Trophoblast cell (in vitro differentiated cells and primary cell): ENCODE data around the gene LIF.
"Not testable (repeated sequence)": the region's sequence is repeated elsewhere in the genome, so short reads cannot be mapped to it uniquely, and the experiment has no call there.

Source experiments
- DNase-seq, 2 donors: peaks; one replicate each; pipeline ENCODE4 v3.0.0-alpha.2; 2016
- H2AFZ ChIP-seq: 2 replicates; pipeline ENCODE4 v1.6.1; 2013; ENCODE audit warnings: low read length, moderate library complexity, mild to moderate bottlenecking; ENCODE audit not compliant: insufficient read depth, poor library complexity
- H2AK5ac ChIP-seq: 2 replicates; pipeline ENCODE4 v1.6.1; 2013; ENCODE audit warnings: mild to moderate bottlenecking, low read length
- H2BK120ac ChIP-seq: 2 replicates; pipeline ENCODE4 v1.6.1; 2013; ENCODE audit warnings: low read length, mild to moderate bottlenecking, moderate library complexity; ENCODE audit not compliant: insufficient read depth, poor library complexity
- H2BK12ac ChIP-seq: 2 replicates; pipeline ENCODE4 v1.6.1; 2013; ENCODE audit warnings: mild to moderate bottlenecking, low read length, moderate library complexity
- H2BK5ac ChIP-seq: 2 replicates; pipeline ENCODE4 v1.6.1; 2013; ENCODE audit warnings: low read length, low read depth, moderate library complexity, mild to moderate bottlenecking; ENCODE audit not compliant: poor library complexity
- H3K14ac ChIP-seq: 2 replicates; pipeline ENCODE4 v1.6.1; 2013; ENCODE audit warnings: mild to moderate bottlenecking, low read length
- H3K18ac ChIP-seq: 2 replicates; pipeline ENCODE4 v1.6.1; 2013; ENCODE audit warnings: mild to moderate bottlenecking, low read length
- H3K23ac ChIP-seq: 2 replicates; pipeline ENCODE4 v1.6.1; 2013; ENCODE audit warnings: low read length
- H3K27ac ChIP-seq: 2 replicates; pipeline ENCODE4 v1.5.1; 2013; ENCODE audit warnings: low read depth, mild to moderate bottlenecking, inconsistent platforms, low read length, moderate library complexity
- H3K27me3 ChIP-seq: 2 replicates; pipeline ENCODE4 v1.6.1; 2013; ENCODE audit warnings: inconsistent platforms, mild to moderate bottlenecking, low read length, moderate library complexity; ENCODE audit not compliant: insufficient read depth
- H3K36me3 ChIP-seq, 2 experiments: 1 replicate in 1 of 2; 2 replicates in 1 of 2; pipeline ENCODE4 v1.6.1; 2013; ENCODE audit warnings: low read length in 2 of 2, mild to moderate bottlenecking in 2 of 2, moderate library complexity in 1 of 2; ENCODE audit not compliant: insufficient read depth in 2 of 2, control insufficient read depth in 1 of 2
- H3K4ac ChIP-seq: 2 replicates; pipeline ENCODE4 v1.6.1; 2013; ENCODE audit warnings: low read depth, mild to moderate bottlenecking, low read length, moderate library complexity
- H3K4me1 ChIP-seq, 2 experiments: 1 replicate in 1 of 2; 2 replicates in 1 of 2; pipeline ENCODE4 v1.6.1; 2013; ENCODE audit warnings: low read length in 2 of 2, mild to moderate bottlenecking in 2 of 2, moderate library complexity in 1 of 2; ENCODE audit not compliant: insufficient read depth in 2 of 2, control insufficient read depth in 1 of 2
- H3K4me2 ChIP-seq: 2 replicates; pipeline ENCODE4 v1.6.1; 2013; ENCODE audit warnings: inconsistent platforms, mild to moderate bottlenecking, low read length, moderate library complexity
- H3K4me3 ChIP-seq: 2 replicates; pipeline ENCODE4 v1.5.1; 2013; ENCODE audit warnings: mild to moderate bottlenecking, low read depth, low read length, inconsistent platforms
- H3K79me1 ChIP-seq: one replicate; pipeline ENCODE4 v1.6.1; 2013; ENCODE audit warnings: low read length
- H3K79me2 ChIP-seq: 2 replicates; pipeline ENCODE4 v1.6.1; 2013; ENCODE audit warnings: low read length, mild to moderate bottlenecking; ENCODE audit not compliant: control insufficient read depth, insufficient read depth, poor library complexity
- H3K9ac ChIP-seq: 2 replicates; pipeline ENCODE4 v1.6.1; 2013; ENCODE audit warnings: mild to moderate bottlenecking, low read length
- H3K9me3 ChIP-seq: 2 replicates; pipeline ENCODE4 v1.6.1; 2013; ENCODE audit warnings: low read depth, mild to moderate bottlenecking, control low read depth, inconsistent platforms, low read length; ENCODE audit not compliant: insufficient read depth
- H4K12ac ChIP-seq: 2 replicates; pipeline ENCODE4 v1.6.1; 2013; ENCODE audit warnings: low read depth, mild to moderate bottlenecking, low read length, moderate library complexity
- H4K8ac ChIP-seq: 2 replicates; pipeline ENCODE4 v1.6.1; 2013; ENCODE audit warnings: low read depth, mild to moderate bottlenecking, low read length, moderate library complexity
- H4K91ac ChIP-seq: one replicate; pipeline ENCODE4 v1.6.1; 2013; ENCODE audit warnings: low read depth, mild to moderate bottlenecking, low read length, moderate library complexity
- WGBS: extraction: QIAGEN DNeasy Blood & Tissue Kit; methylation state at CpG from one replicate; pipeline ENCODE4 v1.1.7; 2013; ENCODE audit warnings: missing lambda C conversion rate; ENCODE audit not compliant: insufficient read length, insufficient coverage; ENCODE audit errors: extremely low coverage; 5-methylcytosine and 5-hydroxymethylcytosine counted together

The LIF gene

DNA sequence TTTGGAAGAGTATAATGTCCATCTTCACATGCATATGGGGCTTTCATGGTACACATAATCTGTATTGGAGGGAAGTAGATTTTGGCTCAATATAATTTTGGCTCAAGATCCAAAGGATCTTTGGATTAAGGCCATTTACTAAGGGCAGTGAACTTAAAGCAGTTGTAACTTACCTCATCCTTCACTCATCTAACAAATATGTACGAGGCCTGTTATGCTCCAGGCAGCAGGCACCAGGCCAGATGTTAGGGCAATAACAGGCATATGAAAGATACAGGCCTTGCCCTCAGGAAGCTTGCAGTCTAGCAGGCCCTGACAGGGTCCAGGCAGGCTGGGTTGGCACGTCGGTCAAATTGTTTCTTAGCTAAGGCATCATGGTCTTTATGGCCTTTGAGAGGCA lies 44.6 kb downstream of the LIF start:
- no peak overlapping the region for H4K8ac ChIP-seq
- H3K27ac ChIP-seq, result no peak overlapping the region
- H3K23ac ChIP-seq, result no peak overlapping the region
- WGBS, result no CpG with 5 or more reads among the region's 3 CpGs
- H2BK5ac ChIP-seq, result no peak overlapping the region
- H2AFZ ChIP-seq, result no peak overlapping the region
- no peaks in the 10 kb centered on the region for H3K27me3 ChIP-seq
- H3K18ac ChIP-seq, result no peak overlapping the region
- H3K4me2 ChIP-seq, result no peak overlapping the region
- no peaks in the 10 kb centered on the region for H3K9me3 ChIP-seq
- no peak overlapping the region for H3K14ac ChIP-seq
- H4K12ac ChIP-seq, result no peak overlapping the region
- H3K4me1 ChIP-seq, result peaks cover 0 to under 1% of the 10 kb centered on the region in 2 experiments
- no peak overlapping the region for H3K9ac ChIP-seq
- H2BK120ac ChIP-seq, result no peak overlapping the region
- H3K79me2 ChIP-seq, result no peaks in the 10 kb centered on the region
- DNase-seq, result no peak
- H3K79me1 ChIP-seq, result no peaks in the 10 kb centered on the region
- no peak overlapping the region for H3K4ac ChIP-seq
- H2AK5ac ChIP-seq, result no peak overlapping the region
- H4K91ac ChIP-seq, result no peak overlapping the region
- H3K36me3 ChIP-seq, result no peaks in the 10 kb centered on the region
- H3K4me3 ChIP-seq, result no peak overlapping the region
- H2BK12ac ChIP-seq, result no peak overlapping the region

DNA sequence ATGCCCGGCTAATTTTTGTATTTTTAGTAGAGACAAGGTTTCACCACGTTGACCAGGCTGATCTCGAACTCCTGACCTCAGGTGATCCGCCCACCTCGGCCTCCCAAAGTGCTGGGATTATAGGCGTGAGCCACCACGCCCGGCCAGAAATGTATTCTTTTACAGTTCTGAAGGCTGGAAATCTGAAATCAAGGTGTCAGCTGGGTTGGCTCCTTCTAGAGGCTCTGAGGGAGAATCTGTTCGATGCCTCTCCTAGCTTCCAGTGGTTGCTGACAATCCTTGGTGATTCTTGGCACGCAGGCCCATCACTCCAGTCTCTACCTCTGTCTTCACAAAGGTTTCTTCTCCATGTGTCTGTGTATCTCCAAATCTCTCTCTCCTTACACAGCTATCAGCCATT lies 45.7 kb downstream of the LIF start:
- not testable (repeated sequence) for H3K79me1 ChIP-seq

DNA sequence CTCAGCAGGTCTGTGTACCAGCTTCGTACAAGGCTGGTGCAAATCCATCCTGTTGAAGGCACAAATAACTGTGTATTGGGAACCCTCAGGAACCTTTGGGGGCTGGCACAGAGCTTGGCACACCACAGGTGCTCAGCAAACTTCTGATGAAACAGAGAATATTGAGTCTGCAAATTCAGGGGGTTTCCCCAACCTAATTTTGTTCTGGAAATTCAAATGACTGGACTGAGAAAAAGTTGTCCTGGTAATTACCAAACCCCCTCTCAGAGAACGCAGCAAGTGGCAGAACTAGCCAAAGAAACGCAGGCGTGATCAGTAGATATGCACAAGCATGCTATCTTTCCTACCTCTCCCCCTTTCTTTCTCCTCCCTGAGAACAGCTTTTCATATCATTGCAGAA lies 47.6 kb downstream of the LIF start:
- H3K27ac ChIP-seq, result no peak overlapping the region
- H2BK5ac ChIP-seq, result no peak overlapping the region
- WGBS, result no CpG with 5 or more reads among the region's 4 CpGs
- H3K36me3 ChIP-seq, result no peaks in the 10 kb centered on the region
- no peak overlapping the region for H2BK12ac ChIP-seq
- no peak overlapping the region for H3K14ac ChIP-seq
- H3K79me2 ChIP-seq, result no peaks in the 10 kb centered on the region
- no peak overlapping the region for H2AFZ ChIP-seq
- no peak overlapping the region for H3K4me2 ChIP-seq
- H3K9ac ChIP-seq, result no peak overlapping the region
- H3K79me1 ChIP-seq, result no peaks in the 10 kb centered on the region
- peaks cover 7 to 15% of the 10 kb centered on the region in 2 experiments for H3K4me1 ChIP-seq
- no peaks in the 10 kb centered on the region for H3K9me3 ChIP-seq
- no peak overlapping the region for H2AK5ac ChIP-seq
- DNase-seq, result no peak
- no peaks in the 10 kb centered on the region for H3K27me3 ChIP-seq
- no peak overlapping the region for H2BK120ac ChIP-seq
- no peak overlapping the region for H4K91ac ChIP-seq
- no peak overlapping the region for H3K23ac ChIP-seq
- H3K4me3 ChIP-seq, result no peak overlapping the region
- H3K18ac ChIP-seq, result no peak overlapping the region
- no peak overlapping the region for H4K8ac ChIP-seq
- no peak overlapping the region for H4K12ac ChIP-seq
- no peak overlapping the region for H3K4ac ChIP-seq

More for the DNA sequence above, 45.7 kb downstream of the LIF start:
- not testable (repeated sequence) for H3K9me3 ChIP-seq, H2BK5ac ChIP-seq, H3K36me3 ChIP-seq, H3K4me3 ChIP-seq, H3K9ac ChIP-seq, H3K27ac ChIP-seq, H4K12ac ChIP-seq, H2BK120ac ChIP-seq, H3K14ac ChIP-seq, H3K27me3 ChIP-seq, H4K8ac ChIP-seq, H3K23ac ChIP-seq, H2AK5ac ChIP-seq, H4K91ac ChIP-seq, H3K4me2 ChIP-seq, H2AFZ ChIP-seq, H2BK12ac ChIP-seq, H3K79me2 ChIP-seq, DNase-seq, H3K4ac ChIP-seq, H3K18ac ChIP-seq
- H3K4me1 ChIP-seq, result peaks cover 6 to 11% of the 10 kb centered on the region in 2 experiments
- WGBS, result no CpG with 5 or more reads among the region's 10 CpGs

DNA sequence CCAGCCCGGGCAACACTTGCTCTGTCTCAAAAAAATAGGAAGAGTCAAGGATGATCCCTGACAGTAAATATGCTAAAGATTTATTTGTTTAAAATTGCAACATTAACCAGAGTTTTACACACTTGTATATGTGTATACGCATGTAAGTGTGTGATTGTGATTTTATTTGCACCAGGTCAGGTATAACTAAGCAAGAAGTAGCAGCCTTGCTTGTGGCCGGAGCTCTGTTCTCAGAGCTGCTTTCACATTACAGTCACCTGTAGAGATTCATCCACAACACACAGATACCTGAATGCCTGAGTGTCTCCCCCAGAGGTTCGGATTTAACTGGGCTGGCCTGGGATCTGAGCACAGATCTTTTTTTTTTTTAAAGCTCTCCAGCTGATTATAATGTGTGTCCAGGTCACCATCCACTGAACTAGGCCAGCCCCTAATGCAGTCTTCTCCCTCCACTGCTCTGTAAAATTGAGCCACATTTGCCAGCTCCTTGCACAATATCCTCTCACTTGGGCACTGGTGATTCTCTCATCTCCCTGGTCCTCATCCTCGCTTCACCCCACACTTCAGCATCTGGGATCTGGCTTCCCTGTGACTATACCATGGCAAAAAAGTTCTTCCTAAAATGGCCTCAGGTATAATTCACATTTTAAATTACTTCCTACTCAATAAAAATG lies 48.3 kb downstream of the LIF start:
- no peak overlapping the region for H3K4ac ChIP-seq
- H3K27me3 ChIP-seq, result no peaks in the 10 kb centered on the region
- H3K23ac ChIP-seq, result no peak overlapping the region
- no peak overlapping the region for H3K4me3 ChIP-seq
- H4K91ac ChIP-seq, result no peak overlapping the region
- H3K18ac ChIP-seq, result no peak overlapping the region
- no peak overlapping the region for H3K9ac ChIP-seq
- H2BK5ac ChIP-seq, result no peak overlapping the region
- WGBS, result no CpG with 5 or more reads among the region's 5 CpGs
- peaks cover 7 to 15% of the 10 kb centered on the region in 2 experiments for H3K4me1 ChIP-seq
- H3K27ac ChIP-seq, result no peak overlapping the region
- H3K36me3 ChIP-seq, result no peaks in the 10 kb centered on the region
- no peak overlapping the region for H3K4me2 ChIP-seq
- H2AFZ ChIP-seq, result no peak overlapping the region
- H3K79me1 ChIP-seq, result no peaks in the 10 kb centered on the region
- H4K8ac ChIP-seq, result no peak overlapping the region
- H3K9me3 ChIP-seq, result no peaks in the 10 kb centered on the region
- H2BK120ac ChIP-seq, result no peak overlapping the region
- no peak overlapping the region for H4K12ac ChIP-seq
- DNase-seq, result no peak
- H3K14ac ChIP-seq, result no peak overlapping the region
- H2AK5ac ChIP-seq, result no peak overlapping the region
- no peak overlapping the region for H2BK12ac ChIP-seq
- no peaks in the 10 kb centered on the region for H3K79me2 ChIP-seq
